ENCODE data around the gene CBX7. TPM values are rescaled to one million over a fixed set of nuclear protein-coding genes. Genes with fewer than 3 reads are reported as not detected.
"Not testable (repeated sequence)": the region's sequence is repeated elsewhere in the genome, so short reads cannot be mapped to it uniquely, and the experiment has no call there.

The CBX7 gene
- polyA plus RNA-seq, 1 experiment: 2.2 TPM

GRCh38 chr22:39171623-39172264 is 19.3 kb upstream of the CBX7 start:
- DNase-seq (ENCODE audit: low read depth, low spot score): no peak
- ChIA-PET POLR2A (interaction anchor here (0.7 to 2.3 kb wide), 4 partner anchors 139 to 357 kb away, joined by 4 to 7 read pairs (median 5); partner anchors contain the start of gene RPL3), CTCF (interaction anchor here (0.6 to 7.5 kb wide), 9 partner anchors 10 to 145 kb away, joined by 3 to 102 read pairs (median 4); partner anchors contain the start of gene RPL3)
- Histone ChIP-seq H3K4me3 (ENCODE audit: low read depth, low read length) (no peak overlapping the region), H3K27ac (ENCODE audit: low read depth, low read length) (no peak overlapping the region), H3K9me3 (ENCODE audit: control insufficient read depth, insufficient read depth, low read length) (no peaks in the 10 kb centered on the region), H3K27me3 (ENCODE audit: control insufficient read depth, insufficient read depth, low read length) (peaks cover 5% of the 10 kb centered on the region)
- no peak for TF ChIP-seq CTCF (IDR thresholded peaks at IDR 0.05; ENCODE audit: low read depth, low read length)

DNA sequence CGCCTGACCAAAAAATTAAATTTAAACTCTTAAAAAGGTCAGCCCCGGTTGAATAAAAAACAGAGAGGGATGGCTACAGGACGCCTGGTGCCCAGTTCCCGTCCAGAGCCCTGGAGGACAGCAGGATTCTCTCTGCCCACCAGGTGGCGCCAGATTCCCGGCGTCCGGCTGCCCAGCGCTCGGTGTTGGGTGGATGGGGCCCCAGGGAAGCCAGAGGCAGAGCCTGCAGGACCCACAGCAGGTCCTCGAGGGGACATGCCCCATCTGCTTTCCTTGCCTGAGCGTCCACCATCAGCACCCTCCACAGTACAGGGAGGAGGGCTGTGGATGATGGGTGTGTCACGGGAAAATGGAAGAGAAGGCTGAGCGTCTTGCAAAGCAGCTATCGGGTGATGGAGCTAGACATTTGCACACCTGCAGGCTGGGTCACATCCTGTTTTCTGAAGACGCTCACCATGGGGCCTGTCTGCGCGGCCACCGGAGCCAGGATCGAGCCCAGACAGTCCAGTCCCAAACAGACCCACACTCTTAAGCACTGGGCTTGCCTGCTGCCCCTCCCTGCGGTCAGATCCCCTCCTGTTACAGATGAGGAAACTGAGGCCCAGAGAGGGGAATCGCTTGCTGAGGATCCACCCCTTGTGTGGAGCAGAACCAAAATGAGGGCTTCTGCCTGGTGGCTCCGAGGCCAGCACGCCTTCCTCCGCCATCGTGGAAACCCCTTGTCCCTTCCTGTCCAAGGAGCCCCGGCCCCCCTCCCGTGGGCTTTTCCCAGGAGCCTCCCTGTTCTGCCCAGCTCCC is 18.5 kb upstream of the CBX7 start:
- Histone ChIP-seq H3K27ac (ENCODE audit: low read depth, low read length) (no peak overlapping the region), H3K4me3 (ENCODE audit: low read depth, low read length) (no peak overlapping the region), H3K9me3 (ENCODE audit: control insufficient read depth, insufficient read depth, low read length) (peaks cover 3% of the 10 kb centered on the region; the same call in 1 of the 2 replicates), H3K27me3 (ENCODE audit: control insufficient read depth, insufficient read depth, low read length) (peaks cover 7% of the 10 kb centered on the region)
- TF ChIP-seq CTCF (IDR thresholded peaks at IDR 0.05; ENCODE audit: low read depth, low read length): peak; percentile 92
- peak; percentile 39 for DNase-seq (ENCODE audit: low read depth, low spot score)
- POLR2A ChIA-PET: interaction anchor here (0.7 to 2.3 kb wide), 4 partner anchors 140 to 358 kb away, joined by 4 to 7 read pairs (median 5); partner anchors contain the start of gene RPL3
- CTCF ChIA-PET: interaction anchor here (0.6 to 7.5 kb wide), 9 partner anchors 9 to 146 kb away, joined by 3 to 102 read pairs (median 4); partner anchors contain the start of gene RPL3

GRCh38 chr22:39169797-39170466 is 17.5 kb upstream of the CBX7 start:
- peaks cover 7% of the 10 kb centered on the region for H3K27me3 ChIP-seq (ENCODE audit: control insufficient read depth, insufficient read depth, low read length)
- H3K4me3 ChIP-seq (ENCODE audit: low read depth, low read length): no peak overlapping the region
- H3K27ac ChIP-seq (ENCODE audit: low read depth, low read length): no peak overlapping the region
- POLR2A ChIA-PET: interaction anchor here (1.0 to 2.3 kb wide), 3 partner anchors 140 to 150 kb away, joined by 5 to 7 read pairs (median 6); partner anchors contain the start of gene RPL3
- H3K9me3 ChIP-seq (ENCODE audit: control insufficient read depth, insufficient read depth, low read length): peaks cover 3% of the 10 kb centered on the region
- CTCF ChIA-PET: interaction anchor here (0.8 to 7.5 kb wide), 7 partner anchors 9 to 147 kb away, joined by 3 to 102 read pairs (median 5); partner anchors contain the start of gene RPL3
- no peak for DNase-seq (ENCODE audit: low read depth, low spot score)
- no peak for TF ChIP-seq CTCF (IDR thresholded peaks at IDR 0.05; ENCODE audit: low read depth, low read length)

DNA sequence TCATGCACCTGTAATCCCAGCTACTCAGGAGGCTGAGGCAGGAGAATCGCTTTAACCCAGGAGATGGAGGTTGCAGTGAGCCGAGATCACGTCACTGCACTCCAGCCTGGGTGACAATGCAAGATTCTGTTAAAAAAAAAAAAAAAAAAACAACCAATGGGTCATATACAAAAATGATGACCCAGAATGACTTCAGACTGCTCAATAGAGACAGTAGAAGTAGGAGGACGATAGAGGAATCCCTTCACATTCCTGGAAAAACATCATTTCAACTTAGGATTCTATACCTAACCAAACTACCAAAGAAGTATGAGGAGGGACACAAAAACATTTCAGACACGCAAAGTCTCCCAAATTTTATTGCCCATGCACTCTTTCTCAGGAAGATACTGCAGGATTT is 14.1 kb upstream of the CBX7 start:
- DNase-seq (ENCODE audit: low read depth, low spot score): no peak
- ChIA-PET POLR2A (no interaction called here), CTCF (interaction anchor here (0.7 kb wide), 1 partner anchor 354 kb away, joined by 5 read pairs; the partner anchor contains the start of gene ATF4)
- H3K27ac ChIP-seq (ENCODE audit: low read depth, low read length): no peak overlapping the region
- H3K4me3 ChIP-seq (ENCODE audit: low read depth, low read length): no peak overlapping the region
- peaks cover 7% of the 10 kb centered on the region for H3K27me3 ChIP-seq (ENCODE audit: control insufficient read depth, insufficient read depth, low read length)
- TF ChIP-seq CTCF (IDR thresholded peaks at IDR 0.05; ENCODE audit: low read depth, low read length): no peak
- H3K9me3 ChIP-seq (ENCODE audit: control insufficient read depth, insufficient read depth, low read length): peaks cover 3% of the 10 kb centered on the region

GRCh38 chr22:39156093-39156492 is 3.6 kb upstream of the CBX7 start:
- H3K4me3 ChIP-seq (ENCODE audit: low read depth, low read length); H3K27ac ChIP-seq (ENCODE audit: low read depth, low read length); POLR2A ChIA-PET; DNase-seq (ENCODE audit: low read depth, low spot score); H3K9me3 ChIP-seq (ENCODE audit: control insufficient read depth, insufficient read depth, low read length): not testable (repeated sequence)
- CTCF ChIA-PET: interaction anchor here (1.6 kb wide), 1 partner anchor 160 kb away, joined by 5 read pairs; no protein-coding TSS in a partner anchor
- H3K27me3 ChIP-seq (ENCODE audit: control insufficient read depth, insufficient read depth, low read length): peaks cover 41% of the 10 kb centered on the region
